H9 (cell line): ENCODE results near the gene C12orf57. TPM values are rescaled to one million over a fixed set of nuclear protein-coding genes. Genes with fewer than 3 reads are reported as not detected.

Source experiments
- DNase-seq: peaks from one replicate; pipeline ENCODE4 v3.0.0-alpha.2; 2017
- H2AFZ ChIP-seq: one replicate; pipeline ENCODE4 v1.6.1; 2013; ENCODE audit warnings: mild to moderate bottlenecking, low read length, control low read depth, moderate library complexity
- H2AK5ac ChIP-seq: 2 replicates; pipeline ENCODE4 v1.6.1; 2013; ENCODE audit warnings: low read length, control low read depth, mixed read lengths; ENCODE audit not compliant: insufficient read length
- H2BK120ac ChIP-seq: one replicate; pipeline ENCODE4 v1.6.1; 2013; ENCODE audit warnings: low read depth, mild to moderate bottlenecking, low read length, control low read depth, inconsistent platforms; ENCODE audit not compliant: poor library complexity, severe bottlenecking
- H2BK12ac ChIP-seq: 2 replicates; pipeline ENCODE4 v1.6.1; 2013; ENCODE audit warnings: low read length, control low read depth, mixed read lengths, low read depth; ENCODE audit not compliant: insufficient read length
- H2BK15ac ChIP-seq: 2 replicates; pipeline ENCODE4 v1.6.1; 2013; ENCODE audit warnings: low read depth, low read length, control low read depth
- H2BK20ac ChIP-seq: one replicate; pipeline ENCODE4 v1.6.1; 2013; ENCODE audit warnings: low read depth, mild to moderate bottlenecking, low read length, control low read depth, inconsistent platforms; ENCODE audit not compliant: poor library complexity, severe bottlenecking
- H2BK5ac ChIP-seq: 2 replicates; pipeline ENCODE4 v1.6.1; 2013; ENCODE audit warnings: low read length, control low read depth, mixed read lengths; ENCODE audit not compliant: insufficient read length
- H3K14ac ChIP-seq: 2 replicates; pipeline ENCODE4 v1.6.1; 2013; ENCODE audit warnings: low read length, control low read depth; ENCODE audit not compliant: insufficient read depth
- H3K18ac ChIP-seq: 2 replicates; pipeline ENCODE4 v1.6.1; 2013; ENCODE audit warnings: low read depth, mild to moderate bottlenecking, mixed read lengths, low read length, control low read depth; ENCODE audit not compliant: insufficient read length
- H3K23ac ChIP-seq: 2 replicates; pipeline ENCODE4 v1.6.1; 2013; ENCODE audit warnings: low read length, control low read depth, mixed read lengths, low read depth; ENCODE audit not compliant: insufficient read length
- H3K23me2 ChIP-seq: 2 replicates; pipeline ENCODE4 v1.6.1; 2013; ENCODE audit warnings: low read depth, mild to moderate bottlenecking, mixed read lengths, low read length, control low read depth; ENCODE audit not compliant: insufficient read length, poor library complexity, severe bottlenecking
- H3K27ac ChIP-seq: 2 replicates; pipeline ENCODE4 v1.5.1; 2013; ENCODE audit warnings: low read length, control low read depth, mixed read lengths, low read depth; ENCODE audit not compliant: insufficient read length
- H3K27me3 ChIP-seq: 2 replicates; pipeline ENCODE4 v1.6.1; 2013; ENCODE audit warnings: low read length, control low read depth, inconsistent platforms; ENCODE audit not compliant: insufficient read depth
- H3K4ac ChIP-seq: 2 replicates; pipeline ENCODE4 v1.6.1; 2013; ENCODE audit warnings: low read depth, mild to moderate bottlenecking, control low read depth, inconsistent platforms, low read length, moderate library complexity
- H3K4me1 ChIP-seq: 2 replicates; pipeline ENCODE4 v1.6.1; 2013; ENCODE audit warnings: low read length, control low read depth, inconsistent platforms; ENCODE audit not compliant: insufficient read depth
- H3K4me2 ChIP-seq: 2 replicates; pipeline ENCODE4 v1.6.1; 2013; ENCODE audit warnings: low read length, control low read depth, mixed read lengths; ENCODE audit not compliant: insufficient read length, insufficient read depth
- H3K56ac ChIP-seq: 2 replicates; pipeline ENCODE4 v1.6.1; 2013; ENCODE audit warnings: low read depth, mild to moderate bottlenecking, mixed read lengths, low read length, control low read depth; ENCODE audit not compliant: insufficient read length
- H3K79me1 ChIP-seq: 2 replicates; pipeline ENCODE4 v1.6.1; 2013; ENCODE audit warnings: low read depth, mild to moderate bottlenecking, moderate library complexity, low read length, control low read depth, inconsistent platforms; ENCODE audit not compliant: insufficient read depth, poor library complexity, severe bottlenecking
- H3K79me2 ChIP-seq: 2 replicates; pipeline ENCODE4 v1.6.1; 2013; ENCODE audit warnings: low read length, control low read depth, inconsistent platforms; ENCODE audit not compliant: insufficient read depth
- H3K9ac ChIP-seq: 2 replicates; pipeline ENCODE4 v1.6.1; 2013; ENCODE audit warnings: low read length, control low read depth, mixed read lengths; ENCODE audit not compliant: insufficient read length; ENCODE audit errors: extremely low read depth
- H3K9me3 ChIP-seq: one replicate; pipeline ENCODE4 v1.6.1; 2013; ENCODE audit warnings: low read depth, low read length, inconsistent platforms; ENCODE audit not compliant: control insufficient read depth
- H3T11ph ChIP-seq: one replicate; pipeline ENCODE4 v1.6.1; 2013; ENCODE audit warnings: mild to moderate bottlenecking, low read length, control low read depth, inconsistent platforms
- H4K20me1 ChIP-seq: one replicate; pipeline ENCODE4 v1.6.1; 2013; ENCODE audit not compliant: control insufficient read depth, insufficient read length, insufficient read depth
- H4K5ac ChIP-seq: 2 replicates; pipeline ENCODE4 v1.6.1; 2013; ENCODE audit warnings: low read depth, mild to moderate bottlenecking, mixed read lengths, low read length, control low read depth; ENCODE audit not compliant: insufficient read length
- H4K8ac ChIP-seq: replicated peaks from 2 replicates; pipeline ENCODE4 v1.6.1; 2013; ENCODE audit warnings: low read length, control low read depth, mixed read lengths, low read depth; ENCODE audit not compliant: insufficient read length
- H4K91ac ChIP-seq: 2 replicates; pipeline ENCODE4 v1.6.1; 2013; ENCODE audit warnings: low read depth, mild to moderate bottlenecking, moderate library complexity, mixed read lengths, low read length, control low read depth; ENCODE audit not compliant: insufficient read length
- H3K27ac Mint-ChIP-seq, 3 experiments: 2 replicates in 2 of 3; 3 replicates in 1 of 3; pipeline ENCODE4 v1.8.0; 2020 to 2021; ENCODE audit warnings: mixed read lengths in 3 of 3, mild to moderate bottlenecking in 1 of 3, moderate library complexity in 1 of 3
- H3K27me3 Mint-ChIP-seq: 2 replicates; pipeline ENCODE4 v1.8.0; 2021; ENCODE audit warnings: low read depth, mild to moderate bottlenecking, moderate library complexity, mixed read lengths
- H3K36me3 Mint-ChIP-seq, 3 experiments: 2 replicates in 2 of 3; 3 replicates in 1 of 3; pipeline ENCODE4 v1.8.0; 2020 to 2021; ENCODE audit warnings: low read depth in 3 of 3, mixed read lengths in 3 of 3; ENCODE audit not compliant: insufficient read depth in 1 of 3
- H3K4me1 Mint-ChIP-seq, 2 experiments: 2 replicates each; pipeline ENCODE4 v1.8.0; 2020; ENCODE audit warnings: mixed read lengths in 2 of 2
- H3K4me3 Mint-ChIP-seq, 2 experiments: 2 replicates in 1 of 2; 3 replicates in 1 of 2; pipeline ENCODE4 v1.8.0; 2020 to 2021; ENCODE audit warnings: mild to moderate bottlenecking in 2 of 2, mixed read lengths in 2 of 2, moderate library complexity in 1 of 2
- H3K9me3 Mint-ChIP-seq, 2 experiments: 2 replicates in 1 of 2; 3 replicates in 1 of 2; pipeline ENCODE4 v1.8.0; 2020; ENCODE audit warnings: mild to moderate bottlenecking in 2 of 2, mixed read lengths in 2 of 2, moderate library complexity in 1 of 2
- CTCF ChIP-seq: fragments of 200-600 bp; sonication (generic); conservative IDR thresholded peaks from 3 replicates; pipeline ENCODE4 v1.8.0; 2021; ENCODE audit warnings: antibody characterized with exemption, mild to moderate bottlenecking
- WGBS: extraction: QIAGEN DNeasy Blood & Tissue Kit; methylation state at CpG from one replicate; pipeline ENCODE4 v1.1.7; 2013; ENCODE audit warnings: missing lambda C conversion rate, low lambda C conversion rate, mixed read lengths; ENCODE audit not compliant: insufficient read length; ENCODE audit errors: extremely low coverage; 5-methylcytosine and 5-hydroxymethylcytosine counted together
- total RNA-seq: library from RNA; stranded (reverse); gene quantifications from 2 replicates; pipeline ENCODE4 v1.2.1, GENCODE V29; 2021

Gene C12orf57
- total RNA-seq, 1 experiment from 2014 or later: 195 TPM

GRCh38 chr12:6961278-6961694 lies 17.5 kb downstream of the C12orf57 start:
- Histone ChIP-seq H4K20me1 (peaks cover 2% of the 10 kb centered on the region), H4K91ac (peak overlapping the region; percentile 11), H3K23ac (no peak overlapping the region), H3K9me3 (no peaks in the 10 kb centered on the region), H3K23me2 (peaks cover 17% of the 10 kb centered on the region), H2AK5ac (no peak overlapping the region), H3K4ac (no peak overlapping the region), H3K4me1 (peaks cover 6% of the 10 kb centered on the region; the same call in 1 of the 2 replicates), H3K27me3 (no peaks in the 10 kb centered on the region), H3K79me1 (no peaks in the 10 kb centered on the region), H3K4me2 (peak overlapping the region; percentile 72), H3K9ac (peak overlapping the region; percentile 28), H3T11ph (no peak overlapping the region), H2BK12ac (no peak overlapping the region), H3K14ac (peak overlapping the region; percentile 38), H3K56ac (no peak overlapping the region), H3K79me2 (no peaks in the 10 kb centered on the region; the same call in 1 of the 2 replicates), H2BK20ac (no peak overlapping the region), H3K27ac (peak overlapping the region; percentile 70), H3K18ac (peak overlapping the region; percentile 78), H2AFZ (no peak overlapping the region), H2BK5ac (no peak overlapping the region), H4K5ac (peak overlapping the region; percentile 85), H4K8ac (no peak overlapping the region), H2BK120ac (no peak overlapping the region), H2BK15ac (no peak overlapping the region)
- Mint-ChIP-seq H3K36me3 (peaks cover 12 to 26% (median 13%) of the 10 kb centered on the region in 3 experiments; a peak in 6 of 7 replicates), H3K27ac (peak overlapping the region; percentile 98 to 99 (median 99); a peak in 4 of 7 replicates), H3K27me3 (no peaks in the 10 kb centered on the region; the same call in 1 of the 2 replicates), H3K9me3 (no peaks in the 10 kb centered on the region), H3K4me1 (peaks cover 45 to 60% of the 10 kb centered on the region in 2 experiments), H3K4me3 (peak overlapping the region; percentile 68 to 82)
- TF ChIP-seq CTCF: no peak
- no CpG with 5 or more reads among the region's 24 CpGs for WGBS
- no peak for DNase-seq
